Esophagus mucosa (tissue), 1 donor: ENCODE data around the gene FMNL2. TPM values are rescaled to one million over a fixed set of nuclear protein-coding genes. Genes with fewer than 3 reads are reported as not detected.

ENCODE experiments used
- ATAC-seq: fragments of 200-7000 bp; cut with Tn5 transposase; one replicate; pipeline ENCODE4 v1.9.1; 2020
- total RNA-seq: library from RNA; stranded (reverse); gene quantifications from one replicate; pipeline ENCODE4 v1.2.4, GENCODE V29; 2023
- donor health status: DM: yes; HTN: yes; CAD: no.

The FMNL2 gene
- total RNA-seq, 1 donor from 2014 or later = 12.4 TPM

- ATAC-seq = no peak
These were observed 115.2 kb downstream of the FMNL2 start for GRCh38 chr2:152450176-152450575.

- ATAC-seq = no peak
These were observed 117.4 kb downstream of the FMNL2 start for GRCh38 chr2:152452256-152452973.

GRCh38 chr2:152453129-152453911 lies 118.3 kb downstream of the FMNL2 start:
- no peak for ATAC-seq

GRCh38 chr2:152454371-152454770 lies 119.4 kb downstream of the FMNL2 start:
- ATAC-seq = no peak

GRCh38 chr2:152454960-152455359 lies 120.0 kb downstream of the FMNL2 start:
- no peak for ATAC-seq

GRCh38 chr2:152455738-152456137 lies 120.8 kb downstream of the FMNL2 start:
- ATAC-seq = no peak

- no peak for ATAC-seq
These were observed 121.3 kb downstream of the FMNL2 start for GRCh38 chr2:152456262-152456661.

- ATAC-seq = no peak
These were observed 123.5 kb downstream of the FMNL2 start for GRCh38 chr2:152458441-152458940.

GRCh38 chr2:152459091-152459490 lies 124.1 kb downstream of the FMNL2 start:
- no peak for ATAC-seq

GRCh38 chr2:152460567-152460966 lies 125.6 kb downstream of the FMNL2 start:
- no peak for ATAC-seq

GRCh38 chr2:152462120-152462519 lies 127.1 kb downstream of the FMNL2 start:
- ATAC-seq = no peak

GRCh38 chr2:152462779-152463178 lies 127.8 kb downstream of the FMNL2 start:
- no peak for ATAC-seq

- no peak for ATAC-seq
These were observed 130.0 kb downstream of the FMNL2 start for GRCh38 chr2:152464851-152465470.

- ATAC-seq = no peak
These were observed 130.6 kb downstream of the FMNL2 start for GRCh38 chr2:152465541-152465940.

GRCh38 chr2:152466041-152466440 lies 131.1 kb downstream of the FMNL2 start:
- peak; percentile 60 for ATAC-seq

- ATAC-seq = peak; percentile 92
These were observed 132.2 kb downstream of the FMNL2 start for GRCh38 chr2:152466980-152467676.

GRCh38 chr2:152467677-152468410 lies 132.9 kb downstream of the FMNL2 start:
- ATAC-seq = no peak

GRCh38 chr2:152468899-152469692 lies 134.1 kb downstream of the FMNL2 start:
- ATAC-seq = peak; percentile 75

- no peak for ATAC-seq
These were observed 136.2 kb downstream of the FMNL2 start for GRCh38 chr2:152470861-152471854.

GRCh38 chr2:152472481-152472887 lies 137.5 kb downstream of the FMNL2 start:
- no peak for ATAC-seq
